ENCODE measurements around the gene TASL. TPM values are rescaled to one million over a fixed set of nuclear protein-coding genes. Genes with fewer than 3 reads are reported as not detected.

TASL gene
- total and polyA plus RNA-seq, 2 donors (not counting 3 experiments of a cell fraction or from before 2014, with no cell fraction given) = not detected

GRCh38 chrX:30622361-30622760 lies 44.8 kb upstream of the TASL start:
- DNase-seq (ENCODE audit: low read depth, low spot score) (no peak), FAIRE-seq (no peak)
- H3K9me3 ChIP-seq (replicated peaks; ENCODE audit: control insufficient read depth, insufficient read depth, low read length) = no peaks in the 10 kb centered on the region
- H2AFZ ChIP-seq (ENCODE audit: low read depth, low read length) = no peak overlapping the region
- no peak overlapping the region for H3K9ac ChIP-seq (replicated peaks; ENCODE audit: extremely low read depth, insufficient read depth, low read length)
- intact Hi-C loops (cut with micrococcal nuclease) = loop anchor here (10.0 kb wide), 1 partner anchor 498 kb away; no protein-coding TSS in a partner anchor
- no peaks in the 10 kb centered on the region for H3K79me2 ChIP-seq (ENCODE audit: control insufficient read depth, insufficient read depth, low read length)
- H3K4me2 ChIP-seq (ENCODE audit: insufficient read depth, low read length) = no peak overlapping the region
- no peaks in the 10 kb centered on the region for H3K4me1 ChIP-seq (ENCODE audit: control insufficient read depth, extremely low read depth, insufficient read depth, low read length)
- no peak overlapping the region for H3K4me3 ChIP-seq (replicated peaks in 1 of 3; ENCODE audit: insufficient read depth in 1 of 3, low read depth in 1 of 3, low read length in 3 of 3)
- H3K27me3 ChIP-seq (ENCODE audit: control insufficient read depth in 2 of 2, insufficient read depth in 2 of 2, low read length in 2 of 2) = no peaks in the 10 kb centered on the region
- no peaks in the 10 kb centered on the region for H3K9me1 ChIP-seq (replicated peaks; ENCODE audit: control insufficient read depth, extremely low read depth, insufficient read depth, low read length)
- no peaks in the 10 kb centered on the region for H3K36me3 ChIP-seq (ENCODE audit: control insufficient read depth in 2 of 2, extremely low read depth in 1 of 2, insufficient read depth in 2 of 2, low read length in 2 of 2)
- ChIA-PET CTCF (no interaction called here), POLR2A (no interaction called here)
- TF ChIP-seq POLR2AphosphoS5 (IDR thresholded peaks at IDR 0.05; ENCODE audit: insufficient read depth, low read depth, low read length) (no peak), MAX (IDR thresholded peaks at IDR 0.05; ENCODE audit: insufficient read depth, insufficient read length) (no peak), EZH2 (IDR thresholded peaks at IDR 0.05; ENCODE audit: borderline replicate concordance, low read depth, low read length, severe bottlenecking) (no peak), CTCF (IDR thresholded peaks at IDR 0.05; ENCODE audit: extremely low read depth in 1 of 2, insufficient read depth in 1 of 2, low read depth in 1 of 2, low read length in 2 of 2) (no peak), JUN (IDR thresholded peaks at IDR 0.05; ENCODE audit: borderline replicate concordance, insufficient read depth, insufficient read length, low read depth) (no peak), POLR2A (IDR thresholded peaks at IDR 0.05; ENCODE audit: low read depth, low read length) (no peak)
- dilution Hi-C loops (cut with MboI; ENCODE audit: extremely low pct_ligation_motif_present, low sequenced_read_pairs) = no loop called here
- H3K27ac ChIP-seq (ENCODE audit: insufficient read depth, low read depth, low read length) = no peak overlapping the region
- no TSS peak for BruUV-seq (replicated peaks)
- no peaks in the 10 kb centered on the region for H4K20me1 ChIP-seq (replicated peaks; ENCODE audit: control insufficient read depth, extremely low read depth, insufficient read depth, low read length)

Measured in endothelial cell of umbilical vein (primary cell).